Heart right ventricle (tissue), 16 donors: ENCODE measurements around the gene VRK1. TPM values are rescaled to one million over a fixed set of nuclear protein-coding genes. Genes with fewer than 3 reads are reported as not detected.

ENCODE experiments used
- ATAC-seq, 8 donors: fragments of 200-7000 bp; cut with Tn5 transposase; one replicate each; pipeline ENCODE4 v1.9.1; 2020; ENCODE audit warnings: mild to moderate bottlenecking in 8 of 8, moderate library complexity in 8 of 8, moderate number of reproducible peaks in 1 of 8
- DNase-seq, 2 donors: peaks; one replicate each; pipeline ENCODE4 v3.0.0-alpha.2; 2020
- H3K27ac ChIP-seq, 10 donors: fragments of 200-600 bp; sonication (generic) in 2 of 10; one replicate each; pipeline versions ENCODE4 v1.5.0 to v1.8.0; 2020 to 2022; ENCODE audit warnings: mild to moderate bottlenecking in 3 of 10
- H3K27me3 ChIP-seq, 7 donors: fragments of 200-600 bp; one replicate each; pipeline ENCODE4 v1.8.0; 2021 to 2022; ENCODE audit warnings: mild to moderate bottlenecking in 2 of 7
- H3K36me3 ChIP-seq, 9 donors: fragments of 200-600 bp; sonication (generic) in 1 of 9; one replicate each; pipeline versions ENCODE4 v1.5.0 to v1.8.0; 2020 to 2022; ENCODE audit warnings: mild to moderate bottlenecking in 2 of 9
- H3K4me1 ChIP-seq, 9 donors: fragments of 200-600 bp; sonication (generic) in 1 of 9; one replicate each; pipeline versions ENCODE4 v1.5.0 to v1.8.0; 2020 to 2022; ENCODE audit warnings: mild to moderate bottlenecking in 4 of 9
- H3K4me3 ChIP-seq, 10 donors: fragments of 200-600 bp; sonication (generic) in 2 of 10; one replicate each; pipeline versions ENCODE4 v1.5.0 to v1.8.0; 2020 to 2022; ENCODE audit warnings: mild to moderate bottlenecking in 7 of 10, moderate library complexity in 2 of 10
- H3K9me3 ChIP-seq, 11 donors: fragments of 200-600 bp in 10 of 11; sonication (generic) in 2 of 11; one replicate each; pipeline versions ENCODE4 v1.5.0 to v1.8.0; 2013 to 2022; ENCODE audit warnings: mild to moderate bottlenecking in 2 of 11, control low read depth in 1 of 11, moderate library complexity in 1 of 11
- CTCF ChIP-seq, 9 donors: fragments of 200-600 bp; sonication (generic) in 2 of 9; IDR thresholded peaks; one replicate each; pipeline versions ENCODE4 v1.5.0 to v1.8.0; 2021 to 2022; ENCODE audit warnings: antibody characterized with exemption in 9 of 9, mild to moderate bottlenecking in 5 of 9, moderate library complexity in 1 of 9
- WGBS, 2 donors: extraction: QIAGEN DNeasy Blood & Tissue Kit; methylation state at CpG; one replicate each; pipeline ENCODE4 v1.1.7; 2013; ENCODE audit warnings: inconsistent platforms in 1 of 2; 5-methylcytosine and 5-hydroxymethylcytosine counted together
- intact Hi-C, 10 donors: fragments of 100-400 bp; cut with DNase I; formaldehyde crosslinking; loops; one replicate each; pipeline versions ENCODE4 v1.11.1 to v1.14.2; 2022
- polyA plus RNA-seq, 2 donors: library from polyadenylated mRNA; stranded (reverse); fragments of 200-250 nt; gene quantifications; one replicate each; pipeline ENCODE4 v1.2.3, GENCODE V29; 2013
- total RNA-seq, 10 donors: library from RNA; stranded (reverse); fragmentation: NEBNext Ultra II Directional in 3 of 10; extraction: Animal tissue kit (Norgen Biotek cat#: 25700) in 3 of 10; gene quantifications; one replicate each; pipeline versions ENCODE4 v1.2.1 to v1.2.4, GENCODE V29; 2021 to 2023
- donor health status: Arrhythmogenic right ventricular cardiomyopathy.
- donor health status: ischemic (EF 13 %, LVEDD 7.1; RV severe dilation, severe dysfunction).
- donor health status: healthy with polysubstance abuse.
- donor health status: DM: no; HTN: yes; CAD: no.
- donor health status: DM: no; HTN: no; CAD: no.
- donor health status: ischemic (EF 25% LVEDD 6.9; RV normal size, moderate dysfunction).
- donor health status: ischemic (EF 25% LVEDD 5.7; RV mildly dilated, moderate dysfunction).
- donor health status: healthy.
- donor health status: DM: yes; HTN: yes; CAD: no.
- donor health status: Ischemic cardiomyopathy.
- donor health status: ischemic (EF 35%, LVEDD 5.7; RV mildly dilated, moderate dysfunction).
- donor health status: nonischemic (EF 11% LVEDD 7.7; RV severe dilation, severe dysfunction).
- donor health status: DM: yes; HTN: yes; CAD: no.
- donor health status: PGD.
- donor health status: ischemic (EF 29% LVEDD 5.4; RV normal size, mild dysfunction).
- donor health status: nonischemic (EF 23%, LVEDD 6.1; RV moderate dilation, normal function).

The VRK1 gene
- total and polyA plus RNA-seq, 12 donors = 2.3 to 9.7 (median 7.2) TPM

GRCh38 chr14:96827290-96827689 lies 30.1 kb downstream of the VRK1 start:
- no peaks in the 10 kb centered on the region for H3K27me3 ChIP-seq
- H3K9me3 ChIP-seq = peaks cover 0 to 20% (median 0%) of the 10 kb centered on the region in 11 donors
- 56 to 57% methylated on average over 3 of the region's 3 CpGs for WGBS, 2 donors
- TF ChIP-seq CTCF (IDR thresholded peaks at IDR 0.05) = no peak
- H3K4me3 ChIP-seq = no peak overlapping the region
- no peak overlapping the region for H3K27ac ChIP-seq
- ATAC-seq = no peak
- peaks cover 0 to 11% (median 0%) of the 10 kb centered on the region in 9 donors for H3K4me1 ChIP-seq
- no peak for DNase-seq
- intact Hi-C loops = no loop called here
- no peaks in the 10 kb centered on the region for H3K36me3 ChIP-seq

DNA sequence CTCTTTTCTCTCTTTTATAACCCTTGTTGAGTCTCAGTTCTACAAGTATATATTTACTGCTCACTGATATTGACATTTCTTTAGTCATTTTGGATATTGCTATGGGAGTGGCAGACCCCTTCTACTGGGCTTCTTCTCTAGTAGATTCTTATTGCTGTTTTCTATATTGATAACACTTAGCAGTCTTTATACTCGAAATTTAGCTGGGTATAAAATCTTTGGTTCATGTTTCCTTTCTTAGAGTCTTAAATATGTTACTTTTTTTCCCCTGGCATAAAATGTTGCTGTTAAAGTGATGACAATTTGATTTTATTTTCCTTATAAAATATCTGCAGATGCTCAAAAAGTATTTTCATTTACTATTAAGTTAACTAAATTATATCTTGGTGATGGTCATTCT lies 32.6 kb downstream of the VRK1 start:
- intact Hi-C loops = no loop called here

DNA sequence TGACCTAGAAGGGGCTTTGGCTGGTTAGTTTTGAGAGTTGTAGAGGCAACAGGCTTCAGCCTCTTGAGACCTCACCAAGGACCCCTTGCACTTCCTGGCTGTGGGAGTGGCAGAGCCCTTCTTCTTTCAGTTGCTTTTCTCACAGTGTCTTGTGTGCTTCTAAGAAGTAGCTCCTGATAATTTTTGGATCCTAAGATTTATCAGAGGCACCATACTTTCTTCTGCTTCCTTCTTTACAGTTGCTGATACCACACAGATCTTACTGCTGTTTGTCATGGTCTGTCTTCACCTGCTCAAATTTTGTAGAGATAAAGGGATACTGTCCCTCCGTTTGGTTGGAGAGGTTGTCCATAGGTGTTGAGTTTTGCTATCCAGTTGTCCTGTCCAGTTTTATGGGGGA lies 33.8 kb downstream of the VRK1 start:
- intact Hi-C loops = no loop called here
- peaks cover 0 to 20% (median 0%) of the 10 kb centered on the region in 11 donors for H3K9me3 ChIP-seq
- TF ChIP-seq CTCF (IDR thresholded peaks at IDR 0.05) = no peak
- peaks cover 0 to 17% (median 0%) of the 10 kb centered on the region in 9 donors for H3K36me3 ChIP-seq
- no peak for DNase-seq
- 31 to 40% methylated on average over 1 of the region's 1 CpG for WGBS, 2 donors
- no peaks in the 10 kb centered on the region for H3K27me3 ChIP-seq
- no peak overlapping the region for H3K4me3 ChIP-seq
- no peak overlapping the region for H3K27ac ChIP-seq
- peaks cover 0 to 11% (median 0%) of the 10 kb centered on the region in 9 donors for H3K4me1 ChIP-seq
- no peak for ATAC-seq

More for the DNA sequence above, 32.6 kb downstream of the VRK1 start:
- no peak overlapping the region for H3K27ac ChIP-seq
- H3K36me3 ChIP-seq = peaks cover 0 to 13% (median 0%) of the 10 kb centered on the region in 9 donors
- H3K9me3 ChIP-seq = peaks cover 0 to 20% (median 0%) of the 10 kb centered on the region in 11 donors
- ATAC-seq (no peak), DNase-seq (no peak)
- 97 to 98% methylated on average over 1 of the region's 1 CpG for WGBS, 2 donors
- H3K4me1 ChIP-seq = peaks cover 0 to 11% (median 0%) of the 10 kb centered on the region in 9 donors
- H3K27me3 ChIP-seq = no peaks in the 10 kb centered on the region
- no peak overlapping the region for H3K4me3 ChIP-seq
- TF ChIP-seq CTCF (IDR thresholded peaks at IDR 0.05) = no peak

GRCh38 chr14:96832351-96832750 lies 35.2 kb downstream of the VRK1 start:
- Histone ChIP-seq H3K36me3 (peaks cover 0 to 31% (median 0%) of the 10 kb centered on the region in 9 donors), H3K4me3 (no peak overlapping the region), H3K27ac (no peak overlapping the region), H3K4me1 (no peaks in the 10 kb centered on the region), H3K27me3 (no peaks in the 10 kb centered on the region), H3K9me3 (peaks cover 0 to 20% (median 0%) of the 10 kb centered on the region in 11 donors)
- no peak for DNase-seq
- WGBS, 2 donors = 91 to 93% methylated on average over 2 of the region's 2 CpGs
- no peak for TF ChIP-seq CTCF (IDR thresholded peaks at IDR 0.05)
- intact Hi-C loops = no loop called here
- no peak for ATAC-seq
